Measurements from ENCODE around the gene WDR86. TPM values are rescaled to one million over a fixed set of nuclear protein-coding genes. Genes with fewer than 3 reads are reported as not detected.

WDR86 gene
- total RNA-seq, 4 donors from 2014 or later, result 8.3 to 51.2 (median 15.6) TPM

GRCh38 chr7:151404216-151405011 is 5.4 kb downstream of the WDR86 start:
- TF ChIP-seq CTCF (IDR thresholded peaks at IDR 0.05; ENCODE audit: low read depth), result no peak

DNA sequence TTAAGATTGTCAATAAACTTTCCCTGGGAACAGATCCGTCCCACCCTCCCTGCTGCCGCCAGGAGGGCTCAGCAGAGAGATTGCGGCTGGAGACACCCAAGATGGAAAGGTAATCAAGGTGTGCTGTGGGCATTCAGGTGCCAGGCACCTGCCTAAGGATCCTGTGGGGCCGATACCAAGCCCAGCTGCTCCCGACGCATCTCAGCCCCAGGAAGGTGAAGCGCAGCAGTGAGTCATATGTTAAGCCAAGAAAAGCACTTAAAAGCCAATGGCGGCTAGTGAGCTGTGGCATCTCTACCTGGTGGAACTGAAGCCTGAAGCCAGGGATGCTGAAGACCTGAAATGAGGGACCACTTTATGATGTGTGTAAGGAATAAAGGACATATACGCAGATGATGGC is 6.1 kb downstream of the WDR86 start:
- TF ChIP-seq CTCF (IDR thresholded peaks at IDR 0.05; ENCODE audit: low read depth), result no peak

GRCh38 chr7:151402029-151402835 is 7.6 kb downstream of the WDR86 start:
- TF ChIP-seq CTCF (IDR thresholded peaks at IDR 0.05; ENCODE audit: low read depth), result no peak

DNA sequence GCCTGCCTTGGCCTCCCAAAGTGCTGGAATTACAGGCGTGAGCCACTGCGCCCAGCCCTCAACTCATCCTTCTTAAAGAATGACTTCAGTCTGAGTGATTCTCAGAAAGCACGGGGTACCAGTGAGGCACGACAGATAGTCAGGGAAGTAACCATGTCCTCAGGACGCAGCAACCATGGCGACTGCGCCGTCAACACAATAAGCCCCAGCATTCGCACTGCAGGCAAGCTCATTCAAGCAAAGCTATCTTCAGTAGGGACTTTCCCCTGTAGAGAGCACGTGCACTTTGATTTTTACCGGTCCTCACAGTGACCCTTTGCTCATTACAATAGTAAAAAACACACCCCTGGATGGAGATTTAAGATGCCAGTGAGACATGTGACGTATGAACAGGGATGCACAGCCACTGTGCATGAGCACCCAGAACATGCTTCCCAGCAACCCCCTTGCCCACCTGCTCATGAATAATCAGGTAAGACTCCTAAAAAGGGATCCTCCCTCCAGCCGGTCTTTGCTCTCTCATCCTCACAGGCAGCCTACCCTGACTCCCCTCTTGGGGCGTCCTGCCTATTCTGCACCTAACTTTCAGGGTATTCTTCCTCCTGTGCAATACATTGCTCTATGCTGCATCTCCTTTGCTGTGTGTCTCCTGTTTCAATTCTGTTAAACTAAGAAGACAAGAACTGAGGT is 9.1 kb downstream of the WDR86 start:
- no peak for TF ChIP-seq CTCF (IDR thresholded peaks at IDR 0.05; ENCODE audit: low read depth)

DNA sequence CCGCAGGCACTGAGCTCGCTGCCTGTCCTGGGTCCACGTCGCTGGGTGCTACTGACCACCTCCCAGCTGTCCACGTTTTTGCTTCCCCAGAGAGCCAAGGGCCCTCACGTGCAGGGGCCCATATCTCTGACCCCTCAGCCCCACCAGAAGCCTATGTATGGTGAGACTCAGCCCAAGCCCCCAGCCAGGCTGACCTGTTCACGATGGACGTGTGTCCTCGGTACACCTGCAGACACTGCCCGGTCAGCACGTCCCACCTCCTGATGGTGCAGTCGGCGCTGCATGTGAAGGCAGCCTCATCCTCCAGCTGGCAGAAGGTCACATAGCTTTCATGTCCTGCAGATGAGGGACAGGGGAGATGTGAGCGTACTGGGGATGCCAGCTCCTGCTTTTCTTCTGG is 9.9 kb downstream of the WDR86 start:
- TF ChIP-seq CTCF (IDR thresholded peaks at IDR 0.05; ENCODE audit: low read depth), result no peak

- TF ChIP-seq CTCF (IDR thresholded peaks at IDR 0.05; ENCODE audit: low read depth), result no peak
These were observed 10.6 kb downstream of the WDR86 start for GRCh38 chr7:151399305-151399601.

Data from subcutaneous adipose tissue (tissue), 4 donors.